GM12874 (cell line): ENCODE results near the gene ADGRA1.

Experiments used
- TF ChIP-seq, protein P1 (sequence below): IDR thresholded peaks from 2 replicates; pipeline ENCODE4 v1.5.1; 2011; ENCODE audit warnings: low read depth, mild to moderate bottlenecking, control low read depth, low read length, moderate library complexity; ENCODE audit not compliant: insufficient read depth

The ADGRA1 gene

DNA sequence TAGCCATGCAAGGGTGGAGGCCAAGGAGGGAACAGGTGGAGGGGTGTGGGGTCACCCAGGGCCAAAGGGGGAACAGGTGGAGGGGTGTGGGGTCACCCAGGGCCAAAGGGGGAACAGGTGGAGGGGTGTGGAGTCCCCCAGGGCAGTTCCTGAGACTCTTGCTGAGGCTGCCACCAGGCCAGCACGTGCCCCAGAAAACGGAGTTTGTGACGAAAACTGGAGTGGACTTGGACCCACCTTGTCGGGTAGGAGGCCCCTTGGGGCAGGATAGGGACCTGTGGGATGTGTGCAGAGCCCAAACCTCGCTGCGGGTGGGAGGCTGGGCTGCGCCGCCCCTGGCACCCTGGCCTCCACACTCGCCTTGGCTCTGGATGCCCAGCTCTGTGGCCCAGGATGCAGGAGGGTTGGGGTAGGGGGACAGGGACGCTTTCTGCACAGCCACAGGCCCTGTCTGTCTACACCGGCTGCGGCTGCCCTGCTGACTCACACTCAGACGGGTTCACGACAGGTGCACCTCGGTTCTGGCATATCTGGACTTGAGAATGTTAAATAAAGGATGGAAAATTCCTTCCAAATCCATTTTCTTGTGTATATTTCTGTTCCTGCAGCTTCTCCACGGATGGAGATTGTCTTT lies 562 bp upstream of the ADGRA1 start:
- TF ChIP-seq, protein P1, sequence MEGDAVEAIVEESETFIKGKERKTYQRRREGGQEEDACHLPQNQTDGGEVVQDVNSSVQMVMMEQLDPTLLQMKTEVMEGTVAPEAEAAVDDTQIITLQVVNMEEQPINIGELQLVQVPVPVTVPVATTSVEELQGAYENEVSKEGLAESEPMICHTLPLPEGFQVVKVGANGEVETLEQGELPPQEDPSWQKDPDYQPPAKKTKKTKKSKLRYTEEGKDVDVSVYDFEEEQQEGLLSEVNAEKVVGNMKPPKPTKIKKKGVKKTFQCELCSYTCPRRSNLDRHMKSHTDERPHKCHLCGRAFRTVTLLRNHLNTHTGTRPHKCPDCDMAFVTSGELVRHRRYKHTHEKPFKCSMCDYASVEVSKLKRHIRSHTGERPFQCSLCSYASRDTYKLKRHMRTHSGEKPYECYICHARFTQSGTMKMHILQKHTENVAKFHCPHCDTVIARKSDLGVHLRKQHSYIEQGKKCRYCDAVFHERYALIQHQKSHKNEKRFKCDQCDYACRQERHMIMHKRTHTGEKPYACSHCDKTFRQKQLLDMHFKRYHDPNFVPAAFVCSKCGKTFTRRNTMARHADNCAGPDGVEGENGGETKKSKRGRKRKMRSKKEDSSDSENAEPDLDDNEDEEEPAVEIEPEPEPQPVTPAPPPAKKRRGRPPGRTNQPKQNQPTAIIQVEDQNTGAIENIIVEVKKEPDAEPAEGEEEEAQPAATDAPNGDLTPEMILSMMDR = no peak

DNA sequence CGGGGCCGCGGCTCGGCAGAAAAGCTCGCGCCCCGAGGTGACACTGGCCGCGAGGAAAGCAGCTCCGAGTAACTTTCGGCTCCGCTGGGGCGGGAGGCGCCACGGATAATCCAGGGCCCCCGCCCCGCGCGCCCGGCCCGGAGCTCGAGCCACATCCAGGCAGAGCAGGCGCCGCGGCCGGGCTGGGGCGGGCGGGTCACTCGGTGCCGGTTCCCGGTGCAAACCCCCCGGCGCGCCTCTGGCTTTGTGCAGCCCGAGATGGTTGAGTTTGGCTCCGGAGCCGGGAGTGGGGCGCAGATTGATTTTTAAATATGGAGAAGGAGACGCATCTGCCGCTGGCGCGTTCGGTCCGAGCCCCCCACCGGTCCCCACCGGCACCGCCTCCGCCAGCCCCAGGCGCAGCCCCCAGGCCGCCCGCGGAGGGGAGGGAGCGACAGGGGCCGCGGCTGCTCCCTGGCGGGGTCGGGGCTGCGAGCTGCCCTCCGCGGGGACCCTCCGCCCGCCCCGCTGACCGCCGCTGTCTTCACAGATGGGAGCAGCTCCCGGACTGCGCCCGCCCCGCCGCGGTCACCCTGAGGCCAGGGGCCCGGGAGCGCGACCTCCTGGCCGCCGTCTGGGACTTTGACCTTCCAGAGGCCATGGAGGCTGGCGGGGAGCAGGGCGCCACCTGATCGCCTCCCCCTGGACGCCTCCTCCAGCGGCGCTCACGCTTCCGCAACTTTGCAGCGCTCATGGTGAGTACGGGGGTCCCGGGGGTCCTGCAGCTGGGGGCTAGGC lies 643 bp downstream of the ADGRA1 start:
- TF ChIP-seq, protein P1 = no peak

DNA sequence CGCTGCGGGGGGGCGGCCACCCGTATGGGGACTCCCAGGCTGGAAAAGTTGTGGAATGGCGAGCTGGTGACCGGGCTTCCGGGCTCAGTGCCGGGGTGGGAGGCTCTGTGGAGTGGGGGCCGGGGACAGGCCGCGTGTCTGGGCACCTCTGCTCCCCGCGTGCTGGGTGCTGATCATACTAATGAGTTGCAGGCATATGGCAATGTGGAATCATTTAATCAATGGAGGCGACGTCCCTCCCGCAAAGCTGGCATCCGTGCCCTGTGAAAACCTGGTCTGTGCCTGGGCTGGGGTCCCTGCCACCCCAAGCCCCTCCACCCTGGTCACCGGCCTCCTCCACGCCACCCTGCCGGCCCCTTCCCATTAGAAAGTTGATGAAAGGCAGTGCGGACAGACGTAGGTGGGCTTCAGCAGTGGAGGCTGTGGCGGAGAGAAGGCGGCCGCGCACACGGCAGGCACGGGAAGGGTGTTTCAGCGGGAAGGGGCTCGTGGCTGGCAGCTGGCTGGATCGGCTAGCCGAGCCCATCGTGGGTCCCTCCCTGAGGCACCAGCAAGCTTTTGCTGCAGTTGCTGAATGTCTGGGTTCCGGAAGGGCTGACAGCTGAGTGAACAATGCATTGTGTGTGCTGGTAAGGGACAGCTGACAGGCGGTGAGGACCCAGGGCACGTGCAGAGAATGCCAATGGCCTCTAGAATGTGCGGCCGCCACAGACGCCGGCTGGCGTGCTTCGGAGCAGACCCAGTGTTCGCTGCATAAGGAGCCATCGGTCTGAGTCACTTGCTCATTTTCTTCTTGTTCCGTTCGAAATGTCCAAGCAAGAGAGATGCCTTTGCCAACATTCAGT lies 1.5 kb downstream of the ADGRA1 start:
- TF ChIP-seq, protein P1 = no peak

- TF ChIP-seq, protein P1 = no peak
Measured at GRCh38 chr10:133090101-133090500, 2.4 kb downstream of the ADGRA1 start.

DNA sequence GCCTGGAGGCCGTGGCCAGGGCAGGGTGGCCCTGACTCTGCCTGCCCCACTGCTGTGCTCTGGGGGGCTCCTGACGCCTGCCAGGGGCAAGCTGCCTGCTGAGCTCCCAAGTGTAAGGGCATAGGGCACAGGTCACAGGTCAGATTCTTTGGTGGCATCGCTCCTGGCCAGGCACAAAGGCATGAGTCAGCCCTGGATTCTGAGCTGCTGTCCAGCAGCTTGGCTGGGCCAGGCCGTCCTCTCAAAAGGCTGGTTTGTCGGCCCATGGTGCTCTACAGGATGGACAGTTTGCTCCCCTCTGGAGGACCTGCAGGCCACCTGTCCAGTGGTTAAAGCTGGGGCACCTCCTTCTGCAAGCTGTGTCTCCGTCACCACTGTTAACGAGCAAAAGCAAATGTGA lies 2.9 kb downstream of the ADGRA1 start:
- TF ChIP-seq, protein P1 = no peak

DNA sequence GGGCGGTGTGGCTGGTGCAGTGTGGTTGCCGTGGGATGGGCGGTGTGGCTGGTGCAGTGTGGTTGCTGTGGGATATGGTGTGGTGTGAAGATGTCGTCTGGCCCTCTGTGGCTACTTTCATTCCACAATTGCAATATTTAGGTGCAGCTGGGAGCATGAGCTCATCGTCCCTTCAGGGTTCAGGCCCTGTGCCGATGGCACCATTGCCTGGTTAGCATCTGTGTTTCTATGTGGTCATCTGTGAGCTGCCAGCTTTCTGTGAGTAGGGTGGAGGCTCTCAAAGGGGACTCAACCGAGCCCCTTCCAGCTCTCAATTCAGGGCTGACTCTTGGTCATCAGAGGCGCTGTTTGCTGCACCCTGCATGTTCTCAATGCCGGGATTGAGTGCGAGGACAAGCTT lies 3.6 kb downstream of the ADGRA1 start:
- TF ChIP-seq, protein P1 = no peak

DNA sequence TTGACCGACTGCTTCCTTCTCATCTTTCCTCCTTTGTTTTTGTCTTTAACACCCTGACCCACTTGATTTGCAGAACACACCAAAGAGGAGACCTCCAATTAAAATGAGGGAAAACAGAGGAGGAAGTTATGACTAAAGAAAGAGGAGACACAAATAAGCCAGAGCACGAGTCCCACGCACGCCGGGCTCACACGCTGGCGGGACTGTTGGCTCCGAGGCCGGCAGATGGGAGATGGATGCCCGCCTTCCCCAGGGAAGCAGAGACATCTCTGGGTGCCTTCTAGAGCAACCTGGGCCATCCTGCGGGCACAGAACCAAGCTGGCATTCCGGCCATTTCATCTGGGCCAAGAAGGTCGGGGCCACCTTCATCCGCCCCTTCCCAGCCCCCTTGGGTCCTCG lies 5.6 kb downstream of the ADGRA1 start:
- TF ChIP-seq, protein P1 = no peak
